Lower leg skin (tissue), 4 donors: ENCODE results near the gene TOMM34. TPM values are rescaled to one million over a fixed set of nuclear protein-coding genes. Genes with fewer than 3 reads are reported as not detected.

Experiments
- DNase-seq, 2 donors: peaks; one replicate each; pipeline ENCODE4 v3.0.0-alpha.2; 2019; ENCODE audit warnings: low spot score in 2 of 2
- H3K4me3 ChIP-seq: fragments of 200-600 bp; sonication (generic); 2 replicates; pipeline ENCODE4 v1.5.1; 2017; ENCODE audit warnings: mild to moderate bottlenecking, low read depth; ENCODE audit not compliant: poor library complexity, severe bottlenecking
- CTCF ChIP-seq, 3 donors: fragments of 450-650 bp; IDR thresholded peaks; one replicate each; pipeline ENCODE4 v1.5.1; 2016; ENCODE audit warnings: antibody characterized with exemption in 3 of 3, mild to moderate bottlenecking in 3 of 3, moderate library complexity in 2 of 3
- POLR2A ChIP-seq, 2 donors: fragments of 450-650 bp; IDR thresholded peaks; one replicate each; pipeline ENCODE4 v1.6.1; 2016 to 2017; ENCODE audit warnings: antibody characterized with exemption in 2 of 2, mild to moderate bottlenecking in 1 of 2, moderate library complexity in 1 of 2
- WGBS, 2 donors: methylation state at CpG; one replicate each; pipeline ENCODE4 v1.1.5; 2018; 5-methylcytosine and 5-hydroxymethylcytosine counted together
- intact Hi-C: fragments of 100-400 bp; cut with DNase I; formaldehyde crosslinking; loops from one replicate; pipeline ENCODE4 v1.15.0; 2023; ENCODE audit warnings: low total_unique reads
- total RNA-seq, 4 donors: library from RNA; depleted of rRNA; stranded (reverse); fragments of >200 nt; gene quantifications; one replicate each; pipeline ENCODE4 v1.1.0, GENCODE V29; 2016

The TOMM34 gene
- total RNA-seq, 4 donors from 2014 or later, result 9.8 to 19.5 (median 12.4) TPM

GRCh38 chr20:44961870-44962267 lies 1.7 kb upstream of the TOMM34 start:
- TF ChIP-seq CTCF (IDR thresholded peaks at IDR 0.05) (no peak), POLR2A (IDR thresholded peaks at IDR 0.05) (no peak)
- H3K4me3 ChIP-seq, result no peak overlapping the region
- intact Hi-C loops, result no loop called here
- 74 to 77% methylated on average over 3 of the region's 3 CpGs for WGBS, 2 donors
- DNase-seq, result no peak

DNA sequence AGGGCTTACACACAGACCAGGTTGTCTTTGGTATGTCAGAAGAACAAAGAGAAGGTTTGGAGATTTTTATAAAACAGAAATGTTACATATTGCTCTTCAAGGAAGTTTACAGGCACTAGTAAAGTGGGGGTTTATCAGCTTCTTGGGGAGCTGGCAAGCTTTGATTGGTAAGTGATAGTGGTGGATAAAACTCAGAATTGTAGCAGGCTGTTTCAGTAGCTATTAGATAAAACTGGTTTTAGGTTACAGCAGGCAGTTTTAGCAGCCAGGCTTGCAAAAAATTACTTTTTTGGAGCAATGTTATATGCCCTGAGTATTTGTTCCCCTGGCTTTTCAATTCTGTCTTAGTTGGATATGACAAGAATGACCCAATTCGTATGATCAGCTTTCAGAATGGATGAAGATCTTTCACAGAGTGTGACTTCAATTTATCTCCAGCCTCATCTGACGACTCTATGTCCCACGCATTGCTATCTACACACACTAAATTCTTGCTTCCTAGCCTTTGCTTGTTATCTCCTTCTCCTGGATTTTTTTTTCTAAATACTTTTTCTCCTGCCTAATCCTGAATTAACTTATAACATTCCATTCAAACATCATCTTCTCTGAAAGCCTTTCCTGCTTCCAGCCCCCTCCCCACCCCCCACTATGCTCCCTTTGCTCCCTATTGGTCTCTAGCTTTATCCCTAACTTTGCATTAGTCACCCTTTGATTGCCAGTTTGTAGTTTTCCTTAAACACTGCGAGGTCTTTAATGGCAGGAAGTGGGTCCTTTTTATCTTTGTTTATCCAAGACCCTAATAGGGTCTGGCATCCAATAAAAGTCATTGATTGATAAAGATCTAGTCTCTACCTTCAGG lies 1.0 kb upstream of the TOMM34 start:
- DNase-seq, result no peak
- H3K4me3 ChIP-seq, result no peak overlapping the region
- 63 to 79% methylated on average over 4 of the region's 4 CpGs for WGBS, 2 donors
- intact Hi-C loops, result no loop called here
- no peak for TF ChIP-seq CTCF (IDR thresholded peaks at IDR 0.05)
- TF ChIP-seq POLR2A (IDR thresholded peaks at IDR 0.05), result no peak

GRCh38 chr20:44959638-44960102 lies 527 bp downstream of the TOMM34 start:
- WGBS, 2 donors, result 2% methylated on average over 13 of the region's 13 CpGs
- DNase-seq, result no peak
- TF ChIP-seq CTCF (IDR thresholded peaks at IDR 0.05) (no peak), POLR2A (IDR thresholded peaks at IDR 0.05) (no peak)
- intact Hi-C loops, result no loop called here
- H3K4me3 ChIP-seq, result peak overlapping the region; percentile 38

DNA sequence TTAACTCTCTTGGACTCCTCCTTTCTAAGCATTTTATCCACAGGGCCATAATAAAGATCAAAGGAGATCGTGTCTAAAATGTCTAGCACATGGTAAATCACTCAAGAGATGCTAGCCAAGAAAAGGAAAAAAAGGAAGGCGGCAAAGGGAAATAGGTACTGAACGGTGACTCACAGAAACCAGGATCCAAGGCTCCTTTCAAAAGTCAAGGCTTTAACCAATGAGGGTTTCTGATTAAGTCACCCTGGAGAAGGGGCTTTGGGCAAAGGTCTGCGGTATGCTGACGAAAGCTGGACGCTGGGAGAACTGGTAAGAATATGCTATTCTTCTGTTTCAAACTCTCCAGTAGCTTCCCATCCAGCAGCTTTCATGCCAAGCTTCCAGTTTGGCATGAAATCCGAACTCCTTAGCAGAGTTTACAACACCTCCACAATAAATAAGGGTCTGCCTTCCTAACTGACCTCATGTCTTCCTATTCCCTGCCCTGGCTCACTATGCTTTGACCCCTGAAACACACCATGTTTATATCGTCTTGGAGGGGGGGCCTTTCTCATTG lies 1.0 kb downstream of the TOMM34 start:
- TF ChIP-seq POLR2A (IDR thresholded peaks at IDR 0.05), result no peak
- TF ChIP-seq CTCF (IDR thresholded peaks at IDR 0.05), result no peak
- DNase-seq, result no peak
- intact Hi-C loops, result no loop called here
- 15% methylated on average over 8 of the region's 8 CpGs for WGBS, 2 donors
- H3K4me3 ChIP-seq, result no peak overlapping the region

DNA sequence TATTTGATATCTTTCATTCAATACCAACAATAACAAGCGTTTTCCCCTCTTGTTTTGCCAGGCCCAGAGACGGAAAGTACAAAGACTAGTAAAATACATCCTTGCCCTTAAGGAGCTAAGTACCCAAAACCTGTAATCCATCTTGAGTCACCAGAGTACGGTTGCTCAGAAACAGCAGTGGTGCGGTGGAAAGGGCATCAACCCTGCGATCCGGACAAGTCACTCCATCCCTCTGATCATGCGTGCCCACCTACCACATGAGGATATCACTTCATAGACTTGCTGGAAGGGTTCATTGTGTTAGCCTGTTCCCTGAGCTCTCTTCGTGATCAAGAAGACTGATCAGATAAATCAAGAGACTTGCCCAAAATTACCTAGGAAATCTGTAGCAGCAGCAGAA lies 1.9 kb downstream of the TOMM34 start:
- intact Hi-C loops, result no loop called here
- 94 to 97% methylated on average over 8 of the region's 8 CpGs for WGBS, 2 donors
- no peak for TF ChIP-seq POLR2A (IDR thresholded peaks at IDR 0.05)
- TF ChIP-seq CTCF (IDR thresholded peaks at IDR 0.05), result no peak
- H3K4me3 ChIP-seq, result no peak overlapping the region
- DNase-seq, result no peak
